ENCODE results near the gene RAG1.
"Not testable (repeated sequence)": the region's sequence is repeated elsewhere in the genome, so short reads cannot be mapped to it uniquely, and the experiment has no call there.

The RAG1 gene

GRCh38 chr11:36567694-36568093 lies at the start of gene RAG1:
Gene RAG1, plus strand, starts transcription at chr11:36568007. Its CDS starts 5,298 bp downstream, at chr11:36573305.
- no peak for DNase-seq

DNA sequence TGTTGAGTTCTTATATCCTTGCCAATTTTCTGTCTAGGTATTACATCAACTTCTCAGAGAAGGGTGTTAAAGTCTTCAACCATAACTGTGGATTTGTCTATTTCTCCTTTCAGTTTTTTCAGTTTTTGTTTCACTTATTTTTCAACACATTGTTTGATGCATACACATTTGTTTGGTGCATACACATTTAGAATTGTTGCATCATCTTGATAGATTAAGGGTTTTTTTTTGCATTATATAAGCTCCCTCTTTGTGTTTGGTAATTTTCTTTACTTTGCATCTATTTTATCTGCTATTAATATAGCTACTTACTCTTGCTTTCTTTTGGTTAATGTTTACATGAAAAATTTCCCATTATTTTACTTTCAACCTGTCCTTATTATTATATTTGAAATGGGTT lies 37.0 kb upstream of the RAG1 start:
- DNase-seq = no peak

- DNase-seq = no peak
These were observed 34.7 kb upstream of the RAG1 start for GRCh38 chr11:36532941-36533601.

DNA sequence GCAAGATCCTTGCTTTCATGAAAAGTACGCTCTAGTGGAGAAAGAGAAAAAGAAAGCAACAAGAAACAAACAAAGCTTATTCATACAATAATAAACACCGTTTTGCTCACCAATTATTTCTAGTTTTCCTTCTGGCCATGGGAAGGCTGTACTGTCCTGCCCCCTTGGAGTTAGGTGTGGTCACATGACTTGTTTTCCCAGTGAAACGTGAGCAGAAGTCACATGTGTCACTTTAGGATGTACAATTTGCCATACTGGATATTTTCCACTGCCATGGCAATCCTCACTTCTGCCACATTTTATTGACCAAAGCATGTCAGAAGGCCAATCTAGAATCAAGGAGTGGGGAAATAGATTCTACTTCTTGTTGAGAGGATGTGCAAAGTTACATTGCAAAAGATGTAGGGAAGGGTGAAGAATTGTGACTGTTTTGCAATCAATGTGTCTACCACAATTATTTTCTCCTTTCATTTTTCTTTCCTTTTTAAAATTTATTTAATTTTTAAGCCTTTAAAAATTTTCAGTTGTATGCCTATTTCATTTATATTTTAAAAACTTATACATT lies 33.4 kb upstream of the RAG1 start:
- DNase-seq = no peak

GRCh38 chr11:36540998-36541397 lies 26.8 kb upstream of the RAG1 start:
- no peak for DNase-seq

DNA sequence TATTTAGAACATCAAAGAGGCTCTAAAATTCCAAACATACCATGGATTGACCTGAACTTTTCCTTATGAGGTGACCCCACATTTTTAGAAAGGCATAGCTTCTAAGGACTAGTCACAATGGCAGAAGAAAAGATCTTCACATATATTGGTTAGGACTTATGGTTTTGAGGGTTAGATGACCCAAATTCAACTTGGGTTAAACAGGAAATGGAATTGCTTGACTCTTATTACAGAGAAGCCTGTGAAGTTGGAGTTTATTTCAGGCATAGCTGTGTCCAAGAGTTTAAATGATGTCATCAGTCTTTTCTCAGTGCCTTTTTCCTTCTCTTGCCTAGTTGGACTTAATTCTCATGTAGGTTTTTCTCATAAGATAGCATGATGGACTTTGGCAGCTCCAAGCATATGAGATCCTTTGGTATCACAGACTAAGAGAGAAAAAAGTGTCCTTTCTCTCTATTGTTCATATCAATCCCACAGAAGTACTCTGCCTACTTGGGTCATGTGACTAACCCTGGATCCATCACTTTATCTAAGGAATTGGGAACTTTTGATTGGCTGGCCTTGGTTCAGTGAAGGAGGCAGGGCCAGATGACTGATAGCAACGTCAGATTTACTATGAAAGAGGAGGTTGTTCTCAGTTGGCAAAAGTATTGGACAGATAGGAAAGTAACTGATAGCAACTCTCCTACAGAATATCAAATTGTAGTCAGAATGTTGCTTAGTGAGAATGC lies 17.3 kb upstream of the RAG1 start:
- no peak for DNase-seq

- not testable (repeated sequence) for DNase-seq
These were observed 10.4 kb upstream of the RAG1 start for GRCh38 chr11:36557390-36557789.

GRCh38 chr11:36557991-36558390 lies 9.8 kb upstream of the RAG1 start:
- no peak for DNase-seq

- DNase-seq = no peak
These were observed 9.0 kb upstream of the RAG1 start for GRCh38 chr11:36558571-36559413.

DNA sequence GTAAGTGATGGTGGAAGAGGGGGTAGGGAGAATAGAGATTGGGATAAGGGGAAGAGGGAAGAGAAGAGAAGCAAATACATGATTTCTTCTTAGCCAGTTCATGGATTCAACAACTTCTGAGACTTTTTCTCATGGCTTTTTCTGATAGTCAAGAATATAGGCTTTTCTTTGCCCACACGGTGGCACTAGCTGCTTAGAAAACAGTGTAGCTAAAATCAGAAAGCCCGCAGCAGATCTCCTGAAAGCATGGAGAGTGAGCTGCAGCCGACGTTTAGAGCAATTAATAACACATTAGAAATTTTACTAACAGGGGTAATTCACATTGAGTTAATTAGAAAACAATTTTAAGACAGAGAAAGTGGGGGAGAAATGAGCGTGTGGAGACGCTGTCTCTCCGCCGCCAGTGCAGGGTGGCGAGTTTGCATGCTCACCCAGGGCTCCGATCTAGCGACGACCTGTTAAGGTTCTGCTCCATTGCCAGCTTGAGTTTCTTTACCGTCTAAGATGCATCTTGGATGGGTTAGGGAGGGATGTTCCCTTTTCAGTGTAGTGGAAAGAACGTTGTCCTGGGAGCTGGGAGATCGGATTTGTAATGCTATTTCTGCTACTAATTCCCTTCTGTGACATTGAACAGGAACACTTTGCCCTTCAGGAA lies 3.3 kb upstream of the RAG1 start:
- no peak for DNase-seq

DNA sequence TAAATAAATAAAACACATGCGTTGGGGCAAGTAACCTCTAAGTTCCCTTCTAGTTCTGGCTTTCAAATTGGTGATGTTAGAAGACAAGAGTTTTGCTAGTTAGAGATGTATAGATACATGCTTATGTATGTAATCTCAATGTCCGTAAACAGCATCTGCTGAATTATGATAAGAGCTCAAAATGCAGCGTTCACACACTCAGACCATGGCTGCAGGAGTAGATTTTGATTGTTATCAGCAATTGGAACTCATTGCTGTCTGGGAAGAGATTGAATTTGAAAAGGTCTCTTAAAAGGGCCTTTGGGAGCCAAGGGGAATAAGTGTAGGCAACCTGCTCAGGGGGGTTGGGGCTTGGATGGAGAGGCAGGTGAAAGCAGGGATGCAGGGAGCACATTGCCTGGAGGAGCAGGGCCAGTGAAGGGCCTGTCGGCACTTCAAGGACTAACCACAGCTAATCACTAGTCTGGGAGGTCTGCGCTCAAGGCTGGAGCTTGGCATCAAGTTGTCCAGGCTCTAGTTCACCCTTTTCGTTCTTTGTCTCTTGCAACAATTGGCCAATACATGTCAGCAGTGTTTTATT lies 2.7 kb upstream of the RAG1 start:
- DNase-seq = no peak

- no peak for DNase-seq
These were observed 1.3 kb upstream of the RAG1 start for GRCh38 chr11:36566407-36567053.

DNA sequence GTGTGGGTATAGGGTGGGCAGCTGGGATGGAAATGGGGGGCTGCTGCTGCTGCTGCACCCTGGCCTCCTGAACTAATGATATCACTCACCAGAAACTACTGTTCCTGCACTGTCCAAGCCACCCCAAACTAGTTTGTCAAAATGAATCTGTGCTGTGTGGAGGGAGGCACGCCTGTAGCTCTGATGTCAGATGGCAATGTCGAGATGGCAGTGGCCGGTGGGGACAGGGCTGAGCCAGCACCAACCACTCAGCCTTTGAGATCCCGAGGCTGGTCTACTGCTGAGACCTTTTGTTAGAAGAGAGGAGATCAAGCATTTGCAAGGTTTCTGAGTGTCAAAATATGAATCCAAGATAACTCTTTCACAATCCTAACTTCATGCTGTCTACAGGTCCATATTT lies 1.3 kb downstream of the RAG1 start:
- DNase-seq = no peak

DNA sequence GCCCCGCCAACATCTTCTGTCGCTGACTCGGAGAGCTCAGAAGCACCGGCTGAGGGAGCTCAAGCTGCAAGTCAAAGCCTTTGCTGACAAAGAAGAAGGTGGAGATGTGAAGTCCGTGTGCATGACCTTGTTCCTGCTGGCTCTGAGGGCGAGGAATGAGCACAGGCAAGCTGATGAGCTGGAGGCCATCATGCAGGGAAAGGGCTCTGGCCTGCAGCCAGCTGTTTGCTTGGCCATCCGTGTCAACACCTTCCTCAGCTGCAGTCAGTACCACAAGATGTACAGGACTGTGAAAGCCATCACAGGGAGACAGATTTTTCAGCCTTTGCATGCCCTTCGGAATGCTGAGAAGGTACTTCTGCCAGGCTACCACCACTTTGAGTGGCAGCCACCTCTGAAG lies 6.7 kb downstream of the RAG1 start:
- DNase-seq = no peak

DNA sequence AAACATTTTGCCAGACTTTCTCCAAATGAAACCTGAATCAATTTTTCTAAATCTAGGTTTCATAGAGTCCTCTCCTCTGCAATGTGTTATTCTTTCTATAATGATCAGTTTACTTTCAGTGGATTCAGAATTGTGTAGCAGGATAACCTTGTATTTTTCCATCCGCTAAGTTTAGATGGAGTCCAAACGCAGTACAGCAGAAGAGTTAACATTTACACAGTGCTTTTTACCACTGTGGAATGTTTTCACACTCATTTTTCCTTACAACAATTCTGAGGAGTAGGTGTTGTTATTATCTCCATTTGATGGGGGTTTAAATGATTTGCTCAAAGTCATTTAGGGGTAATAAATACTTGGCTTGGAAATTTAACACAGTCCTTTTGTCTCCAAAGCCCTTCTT lies 9.6 kb downstream of the RAG1 start:
- no peak for DNase-seq

GRCh38 chr11:36577859-36578258 lies 10.1 kb downstream of the RAG1 start:
- DNase-seq = no peak

DNA sequence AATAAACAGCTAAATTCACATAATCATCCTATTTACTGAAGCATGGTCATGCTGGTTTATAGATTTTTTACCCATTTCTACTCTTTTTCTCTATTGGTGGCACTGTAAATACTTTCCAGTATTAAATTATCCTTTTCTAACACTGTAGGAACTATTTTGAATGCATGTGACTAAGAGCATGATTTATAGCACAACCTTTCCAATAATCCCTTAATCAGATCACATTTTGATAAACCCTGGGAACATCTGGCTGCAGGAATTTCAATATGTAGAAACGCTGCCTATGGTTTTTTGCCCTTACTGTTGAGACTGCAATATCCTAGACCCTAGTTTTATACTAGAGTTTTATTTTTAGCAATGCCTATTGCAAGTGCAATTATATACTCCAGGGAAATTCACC lies 10.7 kb downstream of the RAG1 start:
- no peak for DNase-seq

DNA sequence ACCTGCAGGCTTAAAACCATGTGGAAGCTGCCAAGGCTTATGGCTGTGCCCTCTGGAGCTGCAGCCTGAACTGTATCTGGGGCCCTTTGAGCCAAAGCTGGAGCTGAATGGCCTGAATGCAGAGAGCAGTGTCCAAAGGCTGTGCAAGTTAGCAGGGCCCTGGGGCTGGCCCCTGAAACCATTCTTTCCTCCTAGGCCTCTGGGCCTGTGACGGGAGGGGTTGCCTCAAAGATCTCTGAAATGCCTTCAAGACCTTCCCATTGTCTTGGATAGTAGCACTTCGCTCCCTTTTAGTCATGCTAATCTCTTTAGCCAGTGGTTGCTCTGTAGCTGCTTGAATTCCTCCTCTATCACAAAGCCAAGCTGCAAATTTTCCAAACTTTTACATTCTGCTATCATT lies 13.7 kb downstream of the RAG1 start:
- no peak for DNase-seq

- no peak for DNase-seq
These were observed 15.9 kb downstream of the RAG1 start for GRCh38 chr11:36583667-36584066.

DNA sequence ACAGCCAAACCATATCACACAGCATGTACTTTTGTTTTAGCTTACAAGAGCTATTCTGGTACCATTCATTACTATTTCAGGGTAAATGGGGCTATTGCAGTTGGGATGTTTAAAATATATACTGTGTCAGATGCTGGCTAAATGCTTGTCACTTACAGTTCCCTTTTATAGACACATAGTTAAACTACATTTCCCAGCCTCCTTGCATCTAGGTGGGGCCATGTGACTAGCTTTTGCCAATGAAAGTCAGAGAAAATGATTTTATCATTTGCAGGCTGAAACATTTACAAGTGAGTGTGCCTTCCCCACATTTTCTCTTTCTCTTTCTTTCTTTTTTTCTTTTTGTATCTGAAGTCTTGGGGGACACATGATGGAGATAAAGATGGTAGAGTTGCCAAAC lies 18.7 kb downstream of the RAG1 start:
- DNase-seq = no peak

GRCh38 chr11:36588099-36588498 lies 20.3 kb downstream of the RAG1 start:
- DNase-seq = no peak

GRCh38 chr11:36590513-36590912 lies 22.7 kb downstream of the RAG1 start:
- DNase-seq = no peak

All from activated effector memory CD4-positive, alpha-beta T cell treated with Interleukin-2 at 50 U/mL for 16 hours (primary cell).